Measurements from ENCODE around the gene INO80D. TPM values are rescaled to one million over a fixed set of nuclear protein-coding genes. Genes with fewer than 3 reads are reported as not detected.
"Not testable (repeated sequence)": the region's sequence is repeated elsewhere in the genome, so short reads cannot be mapped to it uniquely, and the experiment has no call there.

Gene INO80D, protein sequence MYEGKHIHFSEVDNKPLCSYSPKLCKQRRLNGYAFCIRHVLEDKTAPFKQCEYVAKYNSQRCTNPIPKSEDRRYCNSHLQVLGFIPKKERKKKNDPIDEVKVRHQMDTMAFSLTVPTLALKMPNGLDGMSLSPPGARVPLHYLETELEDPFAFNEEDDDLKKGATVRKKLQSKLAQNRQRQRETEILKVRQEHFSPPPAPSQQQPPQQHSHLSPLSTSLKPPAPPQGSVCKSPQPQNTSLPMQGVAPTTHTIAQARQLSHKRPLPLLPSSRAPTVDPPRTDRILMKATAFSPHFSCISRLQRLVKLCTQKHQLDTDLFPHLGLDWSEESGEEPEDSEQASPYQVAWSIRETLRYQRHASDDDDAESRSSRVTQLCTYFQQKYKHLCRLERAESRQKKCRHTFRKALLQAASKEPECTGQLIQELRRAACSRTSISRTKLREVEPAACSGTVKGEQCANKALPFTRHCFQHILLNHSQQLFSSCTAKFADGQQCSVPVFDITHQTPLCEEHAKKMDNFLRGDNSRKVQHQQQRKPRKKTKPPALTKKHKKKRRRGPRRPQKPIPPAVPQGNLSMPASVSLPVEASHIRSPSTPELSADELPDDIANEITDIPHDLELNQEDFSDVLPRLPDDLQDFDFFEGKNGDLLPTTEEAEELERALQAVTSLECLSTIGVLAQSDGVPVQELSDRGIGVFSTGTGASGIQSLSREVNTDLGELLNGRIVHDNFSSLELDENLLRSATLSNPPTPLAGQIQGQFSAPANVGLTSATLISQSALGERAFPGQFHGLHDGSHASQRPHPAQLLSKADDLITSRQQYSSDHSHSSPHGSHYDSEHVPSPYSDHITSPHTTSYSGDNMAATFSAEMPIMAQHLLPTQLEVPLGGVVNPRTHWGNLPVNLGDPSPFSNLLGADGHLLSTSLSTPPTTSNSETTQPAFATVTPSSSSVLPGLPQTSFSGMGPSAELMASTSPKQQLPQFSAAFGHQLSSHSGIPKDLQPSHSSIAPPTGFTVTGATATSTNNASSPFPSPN
- total RNA-seq = 4.6 and 6.5 TPM in 2 replicates

- DNase-seq (ENCODE audit: low read depth in 2 of 2) = peak; percentile 89 to 90
Measured at GRCh38 chr2:206085742-206086445, at the start of gene INO80D. INO80D (minus strand) TSS chr2:206086174; CDS start chr2:206063016, 23,158 bp downstream.

DNA sequence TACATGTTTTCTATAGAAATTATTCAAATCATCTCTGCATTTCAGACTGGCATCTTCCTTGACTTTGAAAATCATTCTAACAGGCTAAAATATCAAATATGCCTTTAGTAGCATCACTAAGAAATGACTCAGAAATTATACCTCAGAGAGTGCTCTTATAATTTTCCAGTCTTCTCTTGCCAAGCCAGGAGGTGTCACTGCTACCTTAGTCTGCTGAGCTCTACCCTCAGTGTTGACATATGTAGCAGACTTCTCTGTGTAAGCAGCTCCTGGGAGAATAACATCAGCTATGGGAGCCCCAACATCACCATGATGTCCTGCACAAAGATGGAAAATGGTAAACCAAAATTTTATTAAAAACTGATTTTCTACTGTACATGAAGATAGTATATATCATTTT lies 41.7 kb upstream of the INO80D start:
- no peak for DNase-seq (ENCODE audit: low read depth in 2 of 2)

GRCh38 chr2:206125901-206126300 lies 39.9 kb upstream of the INO80D start:
- DNase-seq (ENCODE audit: low read depth in 2 of 2) = no peak

DNA sequence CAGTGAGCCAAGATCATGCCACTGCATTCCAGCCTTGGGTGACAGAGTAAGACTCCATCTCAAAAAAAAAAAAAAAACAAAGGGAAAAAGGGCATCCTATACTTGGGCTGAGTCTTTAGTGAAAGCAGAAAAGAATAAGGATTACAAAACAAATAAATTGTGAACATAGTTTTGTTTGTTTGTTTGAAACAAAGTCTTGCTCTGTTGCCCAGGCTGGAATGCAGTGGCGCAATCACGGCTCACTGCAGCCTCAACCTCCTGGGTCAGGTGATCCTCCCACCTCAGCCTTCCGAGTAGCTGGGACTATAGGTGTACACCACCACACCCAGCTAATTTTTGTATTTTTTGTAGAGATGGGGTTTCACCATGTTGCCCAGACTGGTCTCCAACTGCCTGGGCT lies 36.6 kb upstream of the INO80D start:
- not testable (repeated sequence) for DNase-seq (ENCODE audit: low read depth in 2 of 2)

- DNase-seq (ENCODE audit: low read depth in 2 of 2) = no peak
Measured at GRCh38 chr2:206116278-206116677, 30.3 kb upstream of the INO80D start.

DNA sequence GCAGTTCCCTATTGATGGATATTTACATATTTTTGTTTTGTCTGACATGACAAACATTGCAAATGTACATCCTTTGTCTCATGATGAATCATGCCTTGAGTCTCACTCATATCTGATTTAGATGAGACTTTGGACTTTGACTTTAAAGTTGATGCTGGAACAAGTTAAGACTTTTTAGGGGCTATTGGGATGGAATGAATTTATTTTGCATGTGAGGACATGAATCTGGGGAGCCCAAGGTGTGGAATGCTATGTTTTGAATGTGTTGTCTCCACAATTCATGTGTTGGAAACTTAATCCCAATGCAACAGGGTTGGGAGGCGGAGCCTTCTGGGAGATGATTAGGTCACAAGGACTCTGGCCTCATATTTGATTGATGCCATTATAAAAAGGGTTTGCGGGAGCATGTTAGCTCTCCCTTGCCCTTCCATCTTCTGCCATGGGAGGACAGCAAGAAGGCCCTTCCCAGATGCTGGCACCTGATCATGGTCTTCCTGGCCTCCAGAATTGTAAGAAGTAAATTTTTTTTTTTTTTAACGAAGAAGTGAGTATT lies 29.1 kb upstream of the INO80D start:
- no peak for DNase-seq (ENCODE audit: low read depth in 2 of 2)

GRCh38 chr2:206112846-206113547 lies 27.0 kb upstream of the INO80D start:
- peak in 1 of 2 donors; percentile 11 for DNase-seq (ENCODE audit: low read depth in 2 of 2)

- no peak for DNase-seq (ENCODE audit: low read depth in 2 of 2)
Measured at GRCh38 chr2:206112108-206112507, 26.1 kb upstream of the INO80D start.

GRCh38 chr2:206108713-206109112 lies 22.7 kb upstream of the INO80D start:
- DNase-seq (ENCODE audit: low read depth in 2 of 2) = no peak

- DNase-seq (ENCODE audit: low read depth in 2 of 2) = no peak
Measured at GRCh38 chr2:206105541-206105940, 19.6 kb upstream of the INO80D start.

- DNase-seq (ENCODE audit: low read depth in 2 of 2) = no peak
Measured at GRCh38 chr2:206105038-206105437, 19.1 kb upstream of the INO80D start.

DNA sequence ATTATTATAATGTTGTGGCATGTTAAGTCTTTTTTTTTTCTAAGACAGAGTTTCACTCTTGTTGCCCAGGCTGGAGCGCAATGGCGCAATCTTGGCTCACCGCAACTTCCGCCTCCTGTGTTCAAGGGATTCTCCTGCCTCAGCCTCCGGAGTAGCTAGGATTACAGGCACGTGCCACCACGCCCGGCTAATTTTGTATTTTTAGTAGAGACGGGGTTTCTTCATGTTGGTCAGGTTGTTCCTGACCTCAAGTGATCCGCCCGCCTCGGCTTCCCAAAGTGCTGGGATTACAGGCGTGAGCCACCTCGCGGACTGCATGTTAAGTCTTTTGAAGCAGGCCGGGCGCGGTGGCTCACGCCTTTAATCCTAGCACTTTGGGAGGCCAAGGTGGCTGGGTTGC lies 12.9 kb upstream of the INO80D start:
- DNase-seq (ENCODE audit: low read depth in 2 of 2) = not testable (repeated sequence)

DNA sequence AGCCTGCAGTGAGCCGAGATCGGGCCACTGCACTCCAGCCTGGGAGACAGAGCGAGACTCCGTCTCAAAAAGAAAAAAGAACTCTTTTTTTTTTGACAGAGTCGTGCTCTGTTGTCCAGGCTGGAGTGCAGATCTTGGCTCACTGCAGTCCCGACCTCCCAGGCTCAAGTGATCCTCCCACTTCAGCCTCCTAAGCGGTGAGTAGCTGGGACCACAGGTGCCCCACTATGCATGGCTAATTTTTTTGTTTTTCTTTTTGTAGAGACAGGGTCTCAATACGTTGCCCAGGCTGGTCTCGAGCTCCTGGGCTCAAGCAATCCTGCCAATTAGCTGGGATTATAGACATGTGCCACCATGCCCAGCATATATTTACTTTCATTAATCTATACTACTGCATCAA lies 12.5 kb upstream of the INO80D start:
- no peak for DNase-seq (ENCODE audit: low read depth in 2 of 2)

- DNase-seq (ENCODE audit: low read depth in 2 of 2) = no peak
Measured at GRCh38 chr2:206096876-206097275, 10.9 kb upstream of the INO80D start.

DNA sequence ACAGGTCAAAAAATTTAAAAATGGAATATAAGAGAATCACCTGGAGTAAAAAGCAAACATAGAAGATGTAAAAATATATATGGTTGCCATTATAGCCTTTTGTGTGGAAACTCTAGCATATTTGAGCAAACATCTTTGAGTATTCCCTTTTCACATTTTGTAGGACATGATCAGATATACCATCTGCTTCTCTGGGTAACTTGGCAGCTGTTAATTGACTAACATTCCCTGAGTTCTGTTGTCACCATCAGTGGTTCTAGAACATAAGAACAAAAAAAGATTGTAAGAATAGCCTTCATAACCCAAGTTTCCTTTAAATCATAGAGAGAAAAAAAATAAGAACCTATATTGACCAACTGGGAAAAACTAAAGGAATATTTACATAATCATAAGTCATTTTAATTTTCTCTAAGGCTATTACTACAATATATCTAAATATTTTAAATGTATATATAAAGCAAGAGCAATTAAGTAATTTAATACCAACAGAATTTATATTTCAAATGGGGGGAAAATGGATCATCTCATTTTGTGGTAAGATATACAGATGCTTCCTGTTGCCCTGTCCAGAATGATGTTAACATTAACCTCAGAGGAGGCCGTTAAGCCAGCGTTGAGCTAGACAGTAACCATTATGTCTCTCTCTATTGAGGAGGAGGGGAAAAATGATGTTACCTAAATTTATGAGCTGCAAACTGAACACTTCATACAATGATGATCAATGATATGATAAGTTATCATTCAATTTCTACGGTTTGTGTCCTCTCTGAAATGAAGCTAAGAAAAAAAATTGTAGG lies 9.8 kb upstream of the INO80D start:
- DNase-seq (ENCODE audit: low read depth in 2 of 2) = peak in 1 of 2 donors; percentile 12

DNA sequence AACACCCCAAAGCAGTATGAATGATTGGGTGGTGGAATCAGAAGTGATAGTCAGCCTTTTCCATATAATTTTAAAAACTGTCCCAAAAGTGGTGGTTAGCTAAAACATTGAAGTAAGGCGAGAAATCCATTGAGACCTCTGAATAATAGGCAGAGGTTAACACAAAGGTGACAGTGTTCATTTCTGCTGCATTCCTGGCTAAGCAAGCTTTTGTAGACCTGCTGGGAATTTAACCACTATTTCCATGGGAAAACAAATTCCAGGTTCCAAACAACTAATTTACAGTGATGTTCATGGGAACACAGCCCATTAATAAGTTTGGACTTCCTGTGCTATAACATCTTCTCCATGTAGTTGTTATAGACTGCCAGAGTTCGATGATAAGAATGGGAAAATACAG lies 6.3 kb upstream of the INO80D start:
- peak in 1 of 2 donors; percentile 40 for DNase-seq (ENCODE audit: low read depth in 2 of 2)

GRCh38 chr2:206088248-206088647 lies 2.3 kb upstream of the INO80D start:
- no peak for DNase-seq (ENCODE audit: low read depth in 2 of 2)

DNA sequence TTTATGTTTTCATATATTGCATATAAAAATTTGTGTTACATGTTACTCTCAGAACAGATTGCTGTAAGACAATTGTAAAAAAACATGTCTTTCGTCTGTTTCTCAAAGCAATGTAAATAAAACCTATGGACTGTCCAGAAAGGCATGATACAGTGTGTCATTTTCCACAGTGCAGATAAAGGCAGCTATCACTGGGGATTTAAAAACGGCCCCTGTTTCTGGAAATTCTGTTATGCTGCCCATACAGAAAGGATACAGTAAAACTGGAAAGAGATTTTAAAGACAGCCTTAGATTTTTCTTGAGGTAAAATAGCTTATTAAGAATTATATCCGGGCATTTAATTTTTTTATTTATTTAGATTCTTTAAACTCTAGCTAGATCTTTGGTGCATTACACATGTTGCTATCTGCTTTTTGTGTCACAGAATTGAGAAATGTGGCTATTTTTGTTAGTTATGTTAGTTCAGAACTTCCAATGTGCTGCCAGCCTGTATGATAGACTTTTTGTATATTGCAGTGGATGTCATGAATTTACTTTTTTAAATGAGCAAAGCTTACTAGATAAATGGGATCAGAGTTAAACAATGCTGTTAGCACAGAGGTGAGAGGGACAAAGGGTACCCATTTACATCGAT lies 859 bp upstream of the INO80D start:
- peak; percentile 34 to 38 for DNase-seq (ENCODE audit: low read depth in 2 of 2)

Measured in lung microvascular endothelial cell (primary cell).